Adrenal gland (tissue), 5 donors: ENCODE results near the gene VPS8.

Experiments
- POLR2A ChIP-seq, 2 donors: fragments of 450-650 bp; IDR thresholded peaks; one replicate each; pipeline ENCODE4 v1.6.1; 2017; ENCODE audit warnings: antibody characterized with exemption in 2 of 2, mild to moderate bottlenecking in 2 of 2, moderate library complexity in 1 of 2
- TF ChIP-seq, protein P1 (sequence below), 6 experiments: fragments of 450-650 bp in 4 of 6; fragments of 200-600 bp in 2 of 6; sonication (generic) in 1 of 6; IDR thresholded peaks; 1 replicate in 5 of 6; 2 replicates in 1 of 6; pipeline versions ENCODE4 v1.5.1 to v1.8.0; 2016 to 2021; ENCODE audit warnings: antibody characterized with exemption in 6 of 6, mild to moderate bottlenecking in 2 of 6, moderate library complexity in 1 of 6
- donor health status: DM: no; HTN: no; CAD: no.

DNA sequence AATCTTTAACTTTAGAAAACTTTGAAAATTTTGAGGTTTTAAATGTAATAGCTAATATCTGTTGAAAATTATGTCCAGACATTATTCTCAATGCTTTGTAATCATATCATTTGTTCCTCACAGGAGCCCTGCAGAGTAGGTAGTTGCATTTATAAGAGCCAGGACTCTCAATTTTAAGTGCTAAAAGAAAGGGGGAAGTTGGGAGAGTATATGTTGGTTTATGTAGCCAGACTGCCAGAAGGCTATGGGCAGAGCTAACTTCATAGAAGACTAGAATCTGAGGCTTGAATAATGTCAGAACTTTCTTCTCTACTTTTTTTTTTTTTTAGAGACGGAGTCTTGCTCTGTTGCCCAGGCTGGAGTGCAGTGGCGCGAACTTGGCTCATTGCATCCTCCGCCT lies 9.1 kb downstream of the VPS8 start:
- TF ChIP-seq, protein P1, sequence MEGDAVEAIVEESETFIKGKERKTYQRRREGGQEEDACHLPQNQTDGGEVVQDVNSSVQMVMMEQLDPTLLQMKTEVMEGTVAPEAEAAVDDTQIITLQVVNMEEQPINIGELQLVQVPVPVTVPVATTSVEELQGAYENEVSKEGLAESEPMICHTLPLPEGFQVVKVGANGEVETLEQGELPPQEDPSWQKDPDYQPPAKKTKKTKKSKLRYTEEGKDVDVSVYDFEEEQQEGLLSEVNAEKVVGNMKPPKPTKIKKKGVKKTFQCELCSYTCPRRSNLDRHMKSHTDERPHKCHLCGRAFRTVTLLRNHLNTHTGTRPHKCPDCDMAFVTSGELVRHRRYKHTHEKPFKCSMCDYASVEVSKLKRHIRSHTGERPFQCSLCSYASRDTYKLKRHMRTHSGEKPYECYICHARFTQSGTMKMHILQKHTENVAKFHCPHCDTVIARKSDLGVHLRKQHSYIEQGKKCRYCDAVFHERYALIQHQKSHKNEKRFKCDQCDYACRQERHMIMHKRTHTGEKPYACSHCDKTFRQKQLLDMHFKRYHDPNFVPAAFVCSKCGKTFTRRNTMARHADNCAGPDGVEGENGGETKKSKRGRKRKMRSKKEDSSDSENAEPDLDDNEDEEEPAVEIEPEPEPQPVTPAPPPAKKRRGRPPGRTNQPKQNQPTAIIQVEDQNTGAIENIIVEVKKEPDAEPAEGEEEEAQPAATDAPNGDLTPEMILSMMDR (IDR thresholded peaks at IDR 0.05), result no peak
- TF ChIP-seq POLR2A (IDR thresholded peaks at IDR 0.05), result no peak
